Motor neuron (in vitro differentiated cells): Measurements from ENCODE around the gene HCFC1. TPM values are rescaled to one million over a fixed set of nuclear protein-coding genes. Genes with fewer than 3 reads are reported as not detected.
"Not testable (repeated sequence)": the region's sequence is repeated elsewhere in the genome, so short reads cannot be mapped to it uniquely, and the experiment has no call there.

ENCODE experiments used
- ATAC-seq, 8 experiments: fragments of 200-7000 bp; cut with Tn5 transposase; replicated peaks in 6 of 8; 2 replicates each; pipeline ENCODE4 v1.8.0; 2021; ENCODE audit warnings: mild to moderate bottlenecking in 8 of 8, moderate library complexity in 8 of 8
- H3K27ac ChIP-seq, 2 donors: fragments of 250-450 bp; sonication (Bioruptor Pico); 2 replicates each; pipeline ENCODE4 v1.9.0; 2021; ENCODE audit warnings: antibody characterized with exemption in 2 of 2, mild to moderate bottlenecking in 2 of 2, moderate library complexity in 1 of 2
- H3K4me1 ChIP-seq, 2 donors: fragments of 250-450 bp; sonication (Bioruptor Pico); replicated peaks in 1 of 2; 2 replicates each; pipeline ENCODE4 v1.6.1; 2021; ENCODE audit warnings: antibody characterized with exemption in 2 of 2, mild to moderate bottlenecking in 2 of 2, moderate library complexity in 1 of 2
- H3K4me3 ChIP-seq, 5 donors: fragments of 250-450 bp; sonication (Bioruptor Pico); 2 replicates each; pipeline ENCODE4 v1.9.0; 2021; ENCODE audit warnings: antibody characterized with exemption in 5 of 5, mild to moderate bottlenecking in 5 of 5, moderate library complexity in 4 of 5
- WGBS, 10 experiments: fragments of 450-650 bp; shearing (Covaris generic); methylation state at CpG; one replicate each; pipeline ENCODE4 v1.0.0; 2022; 5-methylcytosine and 5-hydroxymethylcytosine counted together
- in situ Hi-C, 9 experiments: fragments of 400-800 bp; cut with MboI; loops; one replicate each; pipeline ENCODE4 v1.15.0; 2021; ENCODE audit warnings: low sequenced_read_pairs in 9 of 9, low pct_unique_long_range_greater_than_20kb in 2 of 9; ENCODE audit not compliant: unreplicated experiment in 9 of 9
- total RNA-seq, 8 experiments: library from RNA; unstranded; fragments of 300-600 nt; gene quantifications; 2 replicates each; pipeline versions ENCODE4 v1.2.3 to v1.2.4, GENCODE V29; 2022

The HCFC1 gene
- total RNA-seq, 8 experiments from 2014 or later = 11.8 to 52.2 (median 21.4) TPM

GRCh38 chrX:153981231-153981630 lies 9.6 kb upstream of the HCFC1 start:
- ATAC-seq = peak in 1 of 8 experiments; percentile 15
- in situ Hi-C loops = no loop called here
- H3K27ac ChIP-seq = peak overlapping the region in 1 of 2 donors; percentile 75
- no peak overlapping the region for H3K4me3 ChIP-seq
- 37 to 100% (median 70%) methylated on average over 1 to 2 of the region's 7 CpGs; no CpG with 5 or more reads in 6 of the 10 experiments for WGBS, 10 experiments
- H3K4me1 ChIP-seq = peaks cover 11 to 21% of the 10 kb centered on the region in 2 donors

GRCh38 chrX:153980394-153980793 lies 8.8 kb upstream of the HCFC1 start:
- in situ Hi-C loops, H3K4me3 ChIP-seq, ATAC-seq, H3K27ac ChIP-seq: not testable (repeated sequence)
- WGBS, 10 experiments = no CpG with 5 or more reads among the region's 10 CpGs
- peaks cover 6 to 15% of the 10 kb centered on the region in 2 donors for H3K4me1 ChIP-seq

- H3K27ac ChIP-seq = peak overlapping the region in 1 of 2 donors; percentile 100
- H3K4me1 ChIP-seq = peaks cover 11 to 13% of the 10 kb centered on the region in 2 donors
- in situ Hi-C loops = no loop called here
- no peak overlapping the region for H3K4me3 ChIP-seq
- WGBS, 10 experiments = 56% methylated on average over 2 of the region's 3 CpGs; no CpG with 5 or more reads in 9 of the 10 experiments
- ATAC-seq = no peak
Observed at GRCh38 chrX:153974726-153975286, 3.2 kb upstream of the HCFC1 start.

GRCh38 chrX:153974003-153974725 lies 2.5 kb upstream of the HCFC1 start:
- Histone ChIP-seq H3K27ac (peak overlapping the region; percentile 99 to 100), H3K4me1 (peaks cover 11 to 13% of the 10 kb centered on the region in 2 donors), H3K4me3 (peak overlapping the region in 1 of 5 donors; percentile 93)
- no peak for ATAC-seq
- in situ Hi-C loops = no loop called here
- WGBS, 10 experiments = 22 to 85% (median 70%) methylated on average over 1 to 6 of the region's 14 CpGs; no CpG with 5 or more reads in 6 of the 10 experiments

- no peak for ATAC-seq
- H3K4me1 ChIP-seq = peaks cover 14 to 15% of the 10 kb centered on the region in 2 donors
- WGBS, 10 experiments = 0 to 50% methylated on average over 4 to 9 of the region's 20 CpGs; no CpG with 5 or more reads in 8 of the 10 experiments
- in situ Hi-C loops = no loop called here
- peak overlapping the region; percentile 84 to 94 (median 92) for H3K4me3 ChIP-seq
- H3K27ac ChIP-seq = peak overlapping the region; percentile 99 to 100
Observed at GRCh38 chrX:153973127-153974002, 1.7 kb upstream of the HCFC1 start.

- WGBS, 10 experiments = 0 to 52% methylated on average over 13 to 19 of the region's 103 CpGs; no CpG with 5 or more reads in 8 of the 10 experiments
- in situ Hi-C loops = no loop called here
- Histone ChIP-seq H3K4me1 (peaks cover 20 to 23% of the 10 kb centered on the region in 2 donors), H3K4me3 (peak within 1 kb of the TSS; percentile 84 to 94 (median 92)), H3K27ac (peak within 1 kb of the TSS; percentile 99 to 100)
- peak; percentile 48 to 64 (median 58) for ATAC-seq
Observed at GRCh38 chrX:153972368-153973126, 929 bp upstream of the HCFC1 start, which contains the start of gene TMEM187. Gene TMEM187 (plus strand): TSS chrX:153972754. CDS start chrX:153982063, 9,309 bp downstream.

GRCh38 chrX:153971124-153971449 lies 531 bp downstream of the HCFC1 start:
- H3K4me3 ChIP-seq = peak overlapping the region; percentile 84 to 94 (median 92)
- in situ Hi-C loops = no loop called here
- peak; percentile 22 to 50 (median 29) for ATAC-seq
- WGBS, 10 experiments = 0% methylated on average over 8 of the region's 34 CpGs; no CpG with 5 or more reads in 9 of the 10 experiments
- peaks cover 33 to 36% of the 10 kb centered on the region in 2 donors for H3K4me1 ChIP-seq
- peak overlapping the region; percentile 99 to 100 for H3K27ac ChIP-seq

- Histone ChIP-seq H3K4me3 (peak overlapping the region; percentile 84 to 94 (median 92)), H3K4me1 (peaks cover 36 to 37% of the 10 kb centered on the region in 2 donors), H3K27ac (peak overlapping the region; percentile 99 to 100)
- WGBS, 10 experiments = no CpG with 5 or more reads among the region's 49 CpGs
- in situ Hi-C loops = no loop called here
- peak; percentile 1 to 20 (median 8) for ATAC-seq
Observed at GRCh38 chrX:153970357-153971123, 1.1 kb downstream of the HCFC1 start.

- Histone ChIP-seq H3K4me1 (peaks cover 36 to 37% of the 10 kb centered on the region in 2 donors), H3K4me3 (peak overlapping the region; percentile 84 to 94 (median 92)), H3K27ac (peak overlapping the region; percentile 87 to 92)
- 22% methylated on average over 3 of the region's 26 CpGs; no CpG with 5 or more reads in 9 of the 10 experiments for WGBS, 10 experiments
- in situ Hi-C loops = no loop called here
- peak in 5 of 8 experiments; percentile 8 to 18 (median 11) for ATAC-seq
Observed at GRCh38 chrX:153969904-153970356, 1.7 kb downstream of the HCFC1 start.

DNA sequence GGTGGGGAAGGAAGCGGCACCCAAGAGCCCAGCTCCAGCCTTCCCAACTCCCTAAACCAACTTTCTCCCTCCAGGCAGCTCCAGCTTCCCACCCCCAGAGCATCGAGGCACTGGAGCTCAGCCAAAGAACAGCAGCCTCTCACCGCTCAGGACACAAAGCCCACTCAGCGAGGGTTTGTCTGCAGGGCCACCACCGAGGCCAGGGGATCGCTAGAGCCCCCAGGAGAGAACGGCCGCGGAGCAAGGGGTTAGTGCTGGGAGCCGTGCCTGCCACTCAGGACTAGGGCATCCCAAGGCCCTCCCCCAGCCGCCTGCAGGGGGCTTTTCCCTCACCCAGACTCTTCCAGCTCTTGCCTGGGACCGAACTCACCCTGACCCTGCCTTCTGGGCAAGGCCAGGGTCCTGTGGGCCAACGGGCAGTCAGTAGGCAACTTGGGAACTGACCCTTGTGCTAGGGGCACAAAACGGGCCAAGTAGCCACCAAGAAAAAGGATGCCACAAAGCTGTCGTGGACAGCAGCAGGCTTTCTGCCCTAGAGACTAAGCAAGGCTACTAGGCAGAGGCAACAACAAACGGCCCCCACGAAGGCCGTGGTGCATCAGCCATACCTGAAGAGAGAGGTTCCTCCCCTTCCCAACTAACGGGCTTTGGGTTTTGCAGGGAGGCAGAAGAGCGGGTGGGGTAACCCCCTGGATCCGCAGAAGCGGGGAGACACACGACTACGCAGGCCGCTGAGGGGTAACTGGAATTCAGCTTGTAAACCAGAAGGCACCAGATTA lies 2.3 kb downstream of the HCFC1 start:
- H3K4me3 ChIP-seq = peak overlapping the region; percentile 84 to 94 (median 92)
- H3K4me1 ChIP-seq = peaks cover 33 to 35% of the 10 kb centered on the region in 2 donors
- WGBS, 10 experiments = 0 to 32% (median 10%) methylated on average over 1 to 12 of the region's 25 CpGs; no CpG with 5 or more reads in 6 of the 10 experiments
- in situ Hi-C loops = no loop called here
- H3K27ac ChIP-seq = peak overlapping the region; percentile 87 to 92
- ATAC-seq = no peak

DNA sequence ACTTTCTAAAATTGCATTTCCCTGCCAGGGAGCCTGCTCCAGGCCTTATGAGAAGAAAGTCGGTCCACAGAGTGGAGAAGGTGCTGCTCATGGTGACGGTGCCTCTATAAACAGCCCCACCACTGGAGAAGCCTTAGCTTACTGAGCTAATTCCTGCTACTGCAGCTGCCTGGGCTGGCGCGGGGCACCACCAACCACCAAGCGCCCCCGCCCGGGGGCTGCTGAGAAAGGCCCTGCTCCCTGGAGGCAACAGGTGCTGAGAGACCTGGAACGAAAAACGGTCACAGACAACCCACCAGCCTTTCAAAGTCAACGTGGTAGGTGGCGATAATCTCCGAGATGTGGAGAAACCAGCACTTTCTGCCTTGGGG lies 2.9 kb downstream of the HCFC1 start:
- in situ Hi-C loops = no loop called here
- 16 to 60% methylated on average over 1 to 8 of the region's 12 CpGs; no CpG with 5 or more reads in 8 of the 10 experiments for WGBS, 10 experiments
- ATAC-seq = no peak
- peak overlapping the region; percentile 84 to 94 (median 92) for H3K4me3 ChIP-seq
- peak overlapping the region in 1 of 2 donors; percentile 55 for H3K27ac ChIP-seq
- peaks cover 28 to 30% of the 10 kb centered on the region in 2 donors for H3K4me1 ChIP-seq
